CD4-positive, alpha-beta T cell (primary cell): ENCODE data around the gene CLOCK. TPM values are rescaled to one million over a fixed set of nuclear protein-coding genes. Genes with fewer than 3 reads are reported as not detected.

Source experiments
- ATAC-seq: fragments of 200-7000 bp; cut with Tn5 transposase; one replicate; pipeline ENCODE4 v1.10.0; 2022; ENCODE audit warnings: mild to moderate bottlenecking; ENCODE audit not compliant: poor library complexity
- CTCF ChIA-PET: fragments of 350-600 bp; sonication (Branson Sonifier 250); formaldehyde crosslinking; loops from one replicate; lab custom pipeline; 2021; ENCODE audit warnings: antibody characterized with exemption, inconsistent platforms; lab: Charles Lee
- POLR2A ChIA-PET: fragments of 350-600 bp; sonication (Branson Sonifier 250); formaldehyde crosslinking; loops from one replicate; lab custom pipeline; 2021; ENCODE audit warnings: antibody characterized with exemption, inconsistent platforms; lab: Charles Lee
- DNase-seq, 14 experiments: peaks; one replicate each; pipeline ENCODE4 v3.0.0-alpha.2; 2013 to 2020; ENCODE audit warnings: mixed read lengths in 2 of 14
- H3K27ac ChIP-seq, 2 donors: one replicate each; pipeline versions ENCODE4 v1.5.1 to v1.7.0; 2013; ENCODE audit warnings: low read length in 2 of 2, low read depth in 1 of 2, mild to moderate bottlenecking in 1 of 2
- H3K27me3 ChIP-seq, 2 experiments: 1 replicate in 1 of 2; 2 replicates in 1 of 2; pipeline versions ENCODE4 v1.6.1 to v1.7.0; 2013; ENCODE audit warnings: low read length in 2 of 2, control low read depth in 1 of 2, mild to moderate bottlenecking in 1 of 2, moderate library complexity in 1 of 2; ENCODE audit not compliant: insufficient read depth in 2 of 2, control insufficient read depth in 1 of 2
- H3K36me3 ChIP-seq: one replicate; pipeline ENCODE4 v1.6.1; 2013; ENCODE audit warnings: low read length, control low read depth; ENCODE audit not compliant: insufficient read depth
- H3K4me1 ChIP-seq: one replicate; pipeline ENCODE4 v1.6.1; 2013; ENCODE audit warnings: low read length, control low read depth; ENCODE audit not compliant: insufficient read depth
- H3K4me3 ChIP-seq: one replicate; pipeline ENCODE4 v1.5.1; 2013; ENCODE audit warnings: mild to moderate bottlenecking, low read length, moderate library complexity
- H3K9me3 ChIP-seq, 2 experiments: 1 replicate in 1 of 2; 2 replicates in 1 of 2; pipeline versions ENCODE4 v1.6.1 to v1.7.0; 2013; ENCODE audit warnings: low read length in 2 of 2, mild to moderate bottlenecking in 2 of 2, control low read depth in 1 of 2, moderate library complexity in 1 of 2; ENCODE audit not compliant: control insufficient read depth in 1 of 2, insufficient read depth in 1 of 2
- H3K27ac Mint-ChIP-seq: one replicate; pipeline ENCODE4 v1.8.0; 2020; ENCODE audit warnings: mixed read lengths
- H3K27me3 Mint-ChIP-seq: one replicate; pipeline ENCODE4 v1.8.0; 2021; ENCODE audit warnings: mixed read lengths
- H3K36me3 Mint-ChIP-seq: one replicate; pipeline ENCODE4 v1.8.0; 2021; ENCODE audit warnings: low read depth, mixed read lengths
- H3K4me1 Mint-ChIP-seq: one replicate; pipeline ENCODE4 v1.8.0; 2021; ENCODE audit warnings: low read depth, mixed read lengths
- H3K4me3 Mint-ChIP-seq: one replicate; pipeline ENCODE4 v1.8.0; 2020; ENCODE audit warnings: mild to moderate bottlenecking, mixed read lengths
- H3K9me3 Mint-ChIP-seq: one replicate; pipeline ENCODE4 v1.8.0; 2020; ENCODE audit warnings: mixed read lengths
- CTCF ChIP-seq: fragments of 200-600 bp; IDR thresholded peaks from one replicate; pipeline ENCODE4 v1.8.0; 2022; ENCODE audit warnings: antibody characterized with exemption, mild to moderate bottlenecking
- intact Hi-C, 2 experiments: fragments of 100-400 bp; cut with DNase I in 1 of 2; cut with micrococcal nuclease in 1 of 2; formaldehyde crosslinking; loops; one replicate each; pipeline versions ENCODE4 v1.15.1 to v1.9.0; 2023 to 2025; cut with DNase I, micrococcal nuclease
- total RNA-seq, 174 experiments: library from RNA in 2 of 174; stranded (reverse) in 2 of 174; gene quantifications; one replicate each; pipeline ENCODE4 v1.2.3 and lab custom pipeline; 2021 to 2026

The CLOCK gene
- total RNA-seq, 2 experiments from 2014 or later, result 4.9 to 5.6 TPM

- no peak for TF ChIP-seq CTCF
- H3K27me3 Mint-ChIP-seq, result peaks cover 5% of the 10 kb centered on the region
- Histone ChIP-seq H3K27ac (no peak overlapping the region), H3K27me3 (no peaks in the 10 kb centered on the region), H3K4me1 (no peaks in the 10 kb centered on the region), H3K36me3 (no peaks in the 10 kb centered on the region), H3K9me3 (peaks cover 13 to 16% of the 10 kb centered on the region in 2 experiments), H3K4me3 (no peak overlapping the region)
- ATAC-seq (no peak), DNase-seq (no peak)
- no peak overlapping the region for H3K27ac Mint-ChIP-seq
- peaks cover 19% of the 10 kb centered on the region for H3K9me3 Mint-ChIP-seq
- intact Hi-C loops, result no loop called here
- POLR2A ChIA-PET, result no interaction called here
- H3K36me3 Mint-ChIP-seq, result no peaks in the 10 kb centered on the region
- CTCF ChIA-PET, result no interaction called here
- no peak overlapping the region for H3K4me3 Mint-ChIP-seq
- no peaks in the 10 kb centered on the region for H3K4me1 Mint-ChIP-seq
These were observed 31.8 kb upstream of the CLOCK start for GRCh38 chr4:55578341-55579010.

- H3K4me3 ChIP-seq, result no peak overlapping the region
- TF ChIP-seq CTCF, result no peak
- H3K27me3 ChIP-seq, result no peaks in the 10 kb centered on the region
- Mint-ChIP-seq H3K27me3 (peaks cover 5% of the 10 kb centered on the region), H3K27ac (no peak overlapping the region), H3K4me3 (no peak overlapping the region), H3K4me1 (no peaks in the 10 kb centered on the region), H3K36me3 (no peaks in the 10 kb centered on the region), H3K9me3 (peaks cover 15% of the 10 kb centered on the region)
- no peaks in the 10 kb centered on the region for H3K36me3 ChIP-seq
- POLR2A ChIA-PET, result no interaction called here
- H3K27ac ChIP-seq, result no peak overlapping the region
- intact Hi-C loops, result no loop called here
- H3K9me3 ChIP-seq, result peaks cover 13 to 16% of the 10 kb centered on the region in 2 experiments
- DNase-seq, result no peak
- H3K4me1 ChIP-seq, result no peaks in the 10 kb centered on the region
- CTCF ChIA-PET, result no interaction called here
- no peak for ATAC-seq
These were observed 28.8 kb upstream of the CLOCK start for GRCh38 chr4:55575513-55575912.

GRCh38 chr4:55574252-55574651 lies 27.5 kb upstream of the CLOCK start:
- CTCF ChIA-PET, result no interaction called here
- ATAC-seq (no peak), DNase-seq (no peak)
- Histone ChIP-seq H3K27ac (no peak overlapping the region), H3K36me3 (no peaks in the 10 kb centered on the region), H3K4me3 (no peak overlapping the region), H3K4me1 (no peaks in the 10 kb centered on the region), H3K27me3 (no peaks in the 10 kb centered on the region), H3K9me3 (peaks cover 13 to 16% of the 10 kb centered on the region in 2 experiments)
- intact Hi-C loops, result no loop called here
- H3K27ac Mint-ChIP-seq, result no peak overlapping the region
- no peaks in the 10 kb centered on the region for H3K4me1 Mint-ChIP-seq
- peaks cover 15% of the 10 kb centered on the region for H3K9me3 Mint-ChIP-seq
- no peak overlapping the region for H3K4me3 Mint-ChIP-seq
- H3K27me3 Mint-ChIP-seq, result peaks cover 5% of the 10 kb centered on the region
- no peaks in the 10 kb centered on the region for H3K36me3 Mint-ChIP-seq
- no peak for TF ChIP-seq CTCF
- POLR2A ChIA-PET, result no interaction called here
